Activated naive CD4-positive, alpha-beta T cell (primary cell): ENCODE results near the gene BPIFB2.

Source experiments
- DNase-seq, 4 experiments: peaks; one replicate each; lab custom pipeline; 2025; lab: John Stamatoyannopoulos, UW

BPIFB2 gene

GRCh38 chr20:33070111-33071053 lies 62.9 kb downstream of the BPIFB2 start:
- DNase-seq, result no peak

DNA sequence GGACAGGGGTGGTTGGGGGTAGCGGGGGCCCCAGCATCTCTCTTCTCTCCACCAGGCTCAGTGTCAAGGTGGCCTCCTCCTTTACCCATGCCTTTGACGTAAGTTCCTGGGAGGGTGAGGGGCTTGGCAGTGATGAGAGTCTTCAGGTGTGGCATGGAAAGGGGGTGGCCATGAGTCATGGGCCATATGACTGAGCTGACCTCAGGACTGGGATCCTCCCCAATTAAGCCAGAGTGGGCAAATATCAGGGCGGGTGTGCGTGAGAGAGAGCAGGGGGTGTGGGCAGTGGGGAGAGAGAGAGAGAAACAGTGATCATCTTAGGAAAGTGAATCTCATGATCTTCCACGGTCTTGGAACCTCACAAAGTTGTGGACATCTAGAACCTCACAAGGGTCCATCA lies 63.7 kb downstream of the BPIFB2 start:
- no peak for DNase-seq

DNA sequence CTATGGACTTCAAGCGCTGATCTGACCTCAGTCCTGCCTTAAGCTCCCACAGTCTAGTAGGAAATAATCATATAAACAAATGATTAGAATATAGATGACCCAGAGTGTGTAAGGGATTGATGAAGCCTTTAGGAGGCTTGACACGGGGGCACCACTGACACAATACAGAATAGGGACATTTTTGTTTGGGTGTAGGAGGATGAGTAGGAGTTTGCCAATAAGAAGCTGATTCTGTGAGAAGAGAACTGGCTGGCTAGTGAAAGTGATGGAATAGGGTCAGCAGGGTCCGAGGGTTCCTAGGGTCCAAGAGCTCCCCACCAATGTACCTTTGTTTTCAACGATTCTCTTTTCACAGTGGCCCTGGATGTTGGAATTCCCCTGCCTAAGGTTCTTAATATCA lies 64.9 kb downstream of the BPIFB2 start:
- DNase-seq, result no peak

GRCh38 chr20:33072813-33073212 lies 65.3 kb downstream of the BPIFB2 start:
- DNase-seq, result no peak
